NCI-H2081 (cell line): ENCODE measurements around the gene L3MBTL3.
"Not testable (repeated sequence)": the region's sequence is repeated elsewhere in the genome, so short reads cannot be mapped to it uniquely, and the experiment has no call there.

Experiments
- DNase-seq, 2 experiments: peaks; one replicate each; lab custom pipeline; 2025; lab: John Stamatoyannopoulos, UW

The L3MBTL3 gene

GRCh38 chr6:130076512-130076911, 58.1 kb downstream of the L3MBTL3 start:
- DNase-seq: no peak

GRCh38 chr6:130090796-130091195, 72.4 kb downstream of the L3MBTL3 start:
- no peak for DNase-seq

GRCh38 chr6:130093546-130093945, 75.2 kb downstream of the L3MBTL3 start:
- no peak for DNase-seq

- no peak for DNase-seq
Measured at GRCh38 chr6:130098317-130098716, 79.9 kb downstream of the L3MBTL3 start.

GRCh38 chr6:130099119-130099518, 80.7 kb downstream of the L3MBTL3 start:
- no peak for DNase-seq

- DNase-seq: no peak
Measured at GRCh38 chr6:130105996-130106704, 87.8 kb downstream of the L3MBTL3 start.

- DNase-seq: no peak
Measured at GRCh38 chr6:130107710-130108109, 89.3 kb downstream of the L3MBTL3 start.

- no peak for DNase-seq
Measured at GRCh38 chr6:130111031-130111430, 92.7 kb downstream of the L3MBTL3 start.

GRCh38 chr6:130113201-130113710, 94.9 kb downstream of the L3MBTL3 start:
- DNase-seq: no peak

GRCh38 chr6:130115036-130115435, 96.7 kb downstream of the L3MBTL3 start:
- DNase-seq: no peak

GRCh38 chr6:130116273-130116672, 97.9 kb downstream of the L3MBTL3 start:
- no peak for DNase-seq

- not testable (repeated sequence) for DNase-seq
Measured at GRCh38 chr6:130117187-130117701, 98.9 kb downstream of the L3MBTL3 start.

GRCh38 chr6:130118236-130118635, 99.9 kb downstream of the L3MBTL3 start:
- no peak for DNase-seq

- DNase-seq: no peak
Measured at GRCh38 chr6:130119211-130119610, 100.8 kb downstream of the L3MBTL3 start.

GRCh38 chr6:130120731-130121130, 102.3 kb downstream of the L3MBTL3 start:
- no peak for DNase-seq

GRCh38 chr6:130122243-130122642, 103.9 kb downstream of the L3MBTL3 start:
- no peak for DNase-seq

- no peak for DNase-seq
Measured at GRCh38 chr6:130127195-130127594, 108.8 kb downstream of the L3MBTL3 start.

- DNase-seq: no peak
Measured at GRCh38 chr6:130128326-130128725, 109.9 kb downstream of the L3MBTL3 start.

- DNase-seq: no peak
Measured at GRCh38 chr6:130129762-130130246, 111.4 kb downstream of the L3MBTL3 start.

GRCh38 chr6:130132286-130132701, 113.9 kb downstream of the L3MBTL3 start:
- DNase-seq: no peak

- no peak for DNase-seq
Measured at GRCh38 chr6:130134582-130134981, 116.2 kb downstream of the L3MBTL3 start.

- DNase-seq: no peak
Measured at GRCh38 chr6:130136798-130137197, 118.4 kb downstream of the L3MBTL3 start.

GRCh38 chr6:130138116-130138908, 119.9 kb downstream of the L3MBTL3 start:
- no peak for DNase-seq
